Adipocyte (in vitro differentiated cells): ENCODE data around the gene MYO15B.

Source experiments
- DNase-seq: peaks from one replicate; pipeline ENCODE4 v3.0.0-alpha.2; 2015; ENCODE audit warnings: low read depth
- H3K27me3 ChIP-seq: replicated peaks from 2 replicates; pipeline ENCODE4 v1.7.0; 2013; ENCODE audit warnings: mild to moderate bottlenecking, low read length, moderate library complexity; ENCODE audit not compliant: control insufficient read depth, insufficient read depth
- H3K36me3 ChIP-seq: 2 replicates; pipeline ENCODE4 v1.7.0; 2013; ENCODE audit warnings: low read length, mild to moderate bottlenecking, moderate library complexity; ENCODE audit not compliant: control insufficient read depth, insufficient read depth, severe bottlenecking
- H3K4me1 ChIP-seq: 2 replicates; pipeline ENCODE4 v1.7.0; 2013; ENCODE audit warnings: mild to moderate bottlenecking, low read length, moderate library complexity; ENCODE audit not compliant: control insufficient read depth, insufficient read depth
- H3K4me3 ChIP-seq: 2 replicates; pipeline ENCODE4 v1.7.0; 2013; ENCODE audit warnings: mild to moderate bottlenecking, low read length, moderate library complexity
- H3K9ac ChIP-seq: 2 replicates; pipeline ENCODE4 v1.7.0; 2013; ENCODE audit warnings: mild to moderate bottlenecking, low read length, moderate library complexity
- H3K9me3 ChIP-seq: 2 replicates; pipeline ENCODE4 v1.7.0; 2013; ENCODE audit warnings: mild to moderate bottlenecking, low read length, moderate library complexity; ENCODE audit not compliant: control insufficient read depth

MYO15B gene

DNA sequence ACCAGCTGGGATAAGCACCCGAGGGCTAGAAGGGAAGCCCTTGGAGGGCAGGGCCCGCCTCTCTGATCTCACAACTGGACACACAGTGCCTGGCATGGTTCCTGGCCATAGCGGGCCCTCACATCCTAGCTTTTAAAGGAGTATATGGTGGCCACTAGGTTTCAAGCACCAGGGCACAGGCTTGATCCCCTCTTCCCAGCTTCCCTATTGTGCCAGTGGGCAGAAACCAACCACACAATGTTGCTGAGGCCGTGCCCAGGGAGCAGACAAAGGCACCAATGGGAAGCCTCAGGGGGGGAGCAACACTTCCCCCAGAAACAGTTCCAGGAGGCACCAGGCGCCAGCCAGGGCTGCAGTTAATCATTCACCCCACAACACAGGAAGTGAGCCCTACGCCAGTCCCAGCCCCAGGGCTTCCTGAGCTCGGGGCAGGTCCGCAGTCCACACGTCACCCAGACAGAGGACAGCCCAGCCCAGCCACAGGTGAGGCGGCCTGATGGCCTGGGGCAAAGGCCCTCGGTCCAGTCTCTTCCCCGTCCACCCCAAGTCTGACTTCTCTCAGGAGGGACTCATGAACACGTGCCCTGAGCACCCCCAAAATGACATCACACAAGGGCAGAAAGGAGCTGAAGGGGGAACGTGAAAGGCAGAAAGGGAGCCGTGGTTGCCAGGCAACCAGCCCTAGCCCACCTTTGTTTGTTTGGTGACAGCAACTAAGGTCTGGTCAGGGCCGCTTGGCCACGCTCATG is 58.5 kb downstream of the MYO15B start:
- H3K4me1 ChIP-seq: no peaks in the 10 kb centered on the region
- H3K36me3 ChIP-seq: peaks cover 18% of the 10 kb centered on the region
- no peaks in the 10 kb centered on the region for H3K9me3 ChIP-seq
- no peak overlapping the region for H3K9ac ChIP-seq
- no peak overlapping the region for H3K4me3 ChIP-seq
- no peak for DNase-seq
- no peaks in the 10 kb centered on the region for H3K27me3 ChIP-seq

DNA sequence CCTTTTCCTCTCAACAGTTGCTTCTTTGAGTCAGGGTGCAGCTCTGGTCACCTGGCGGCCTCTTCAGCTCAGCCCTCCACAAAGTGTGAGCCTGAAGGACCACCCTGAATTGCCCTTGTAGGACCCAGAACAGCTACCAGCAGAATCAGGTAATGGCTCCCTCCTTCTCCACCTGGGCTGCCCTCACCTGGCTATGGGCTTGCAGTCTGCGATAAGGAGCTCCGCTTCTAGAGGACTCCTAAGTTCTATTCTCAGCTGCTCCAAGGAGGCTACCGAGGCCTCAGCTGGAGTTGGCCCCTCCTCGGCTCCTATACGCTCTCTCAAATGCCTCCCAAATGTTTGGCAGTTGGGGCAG is 59.0 kb downstream of the MYO15B start:
- Histone ChIP-seq H3K36me3 (peaks cover 21% of the 10 kb centered on the region), H3K9ac (no peak overlapping the region), H3K4me1 (no peaks in the 10 kb centered on the region), H3K27me3 (no peaks in the 10 kb centered on the region), H3K9me3 (no peaks in the 10 kb centered on the region), H3K4me3 (no peak overlapping the region)
- no peak for DNase-seq

DNA sequence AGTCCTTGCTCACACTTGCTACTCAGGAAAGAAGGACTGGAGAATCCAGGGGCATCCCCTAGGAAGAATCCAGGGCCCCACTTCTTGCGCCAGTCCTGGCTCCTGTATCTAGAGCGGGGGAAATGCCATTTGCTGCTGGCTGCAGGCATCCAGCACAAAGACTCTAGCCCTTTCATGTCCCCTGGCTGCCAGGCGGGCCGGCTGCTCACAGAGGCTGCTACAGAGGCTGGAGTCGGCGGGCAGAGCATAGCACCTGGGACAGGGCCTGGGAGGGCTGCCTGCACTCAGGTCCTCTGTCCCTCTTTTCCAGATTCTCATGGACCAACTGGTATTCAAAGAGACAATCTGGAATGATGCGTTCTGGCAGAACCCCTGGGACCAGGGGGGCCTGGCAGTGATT is 59.5 kb downstream of the MYO15B start:
- H3K36me3 ChIP-seq: peaks cover 24% of the 10 kb centered on the region
- no peaks in the 10 kb centered on the region for H3K9me3 ChIP-seq
- H3K9ac ChIP-seq: no peak overlapping the region
- DNase-seq: no peak
- no peak overlapping the region for H3K4me3 ChIP-seq
- H3K27me3 ChIP-seq: no peaks in the 10 kb centered on the region
- no peaks in the 10 kb centered on the region for H3K4me1 ChIP-seq

DNA sequence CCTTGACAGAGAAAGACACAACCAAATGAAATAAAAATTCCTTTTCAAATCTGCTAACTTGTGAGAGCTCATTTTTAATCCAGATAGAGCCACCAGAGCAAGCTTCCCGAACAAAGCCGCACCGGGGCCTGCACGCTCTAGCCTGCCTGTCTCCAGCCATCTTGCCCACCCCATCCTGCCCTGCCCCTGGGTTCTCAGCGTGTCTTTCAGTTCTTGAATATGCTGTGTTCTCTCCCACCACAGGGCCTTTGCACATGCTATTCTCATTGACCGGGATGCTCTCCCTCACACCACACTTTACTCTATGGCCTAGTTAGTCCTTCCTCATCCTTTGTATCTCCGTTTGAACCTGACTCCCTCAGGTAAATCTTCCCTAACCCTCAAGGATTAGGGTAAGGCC is 60.3 kb downstream of the MYO15B start:
- Histone ChIP-seq H3K4me1 (no peaks in the 10 kb centered on the region), H3K36me3 (peaks cover 29% of the 10 kb centered on the region), H3K9ac (no peak overlapping the region), H3K27me3 (no peaks in the 10 kb centered on the region), H3K9me3 (no peaks in the 10 kb centered on the region), H3K4me3 (no peak overlapping the region)
- no peak for DNase-seq

DNA sequence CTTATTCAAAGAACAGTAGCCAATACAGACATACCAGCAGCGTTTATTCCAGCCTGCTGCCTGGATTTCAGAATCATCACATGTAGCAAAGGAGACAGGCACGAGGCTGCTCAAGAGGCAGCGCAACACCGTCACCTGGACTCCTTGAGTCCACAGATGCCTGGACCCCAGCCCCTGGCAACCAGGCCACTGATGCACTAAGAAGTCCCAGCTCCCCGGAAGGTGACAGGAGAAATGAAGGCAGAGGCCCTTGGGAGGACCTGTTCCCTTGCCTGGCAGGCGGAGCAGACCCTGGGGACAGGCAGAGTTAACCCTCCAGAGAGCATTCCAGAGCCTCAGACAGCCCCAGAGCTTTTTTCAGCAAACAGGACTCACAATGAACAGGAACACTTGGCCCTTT is 62.1 kb downstream of the MYO15B start:
- no peak overlapping the region for H3K9ac ChIP-seq
- no peaks in the 10 kb centered on the region for H3K27me3 ChIP-seq
- H3K4me3 ChIP-seq: no peak overlapping the region
- no peaks in the 10 kb centered on the region for H3K9me3 ChIP-seq
- DNase-seq: no peak
- H3K36me3 ChIP-seq: peaks cover 29% of the 10 kb centered on the region
- no peaks in the 10 kb centered on the region for H3K4me1 ChIP-seq

DNA sequence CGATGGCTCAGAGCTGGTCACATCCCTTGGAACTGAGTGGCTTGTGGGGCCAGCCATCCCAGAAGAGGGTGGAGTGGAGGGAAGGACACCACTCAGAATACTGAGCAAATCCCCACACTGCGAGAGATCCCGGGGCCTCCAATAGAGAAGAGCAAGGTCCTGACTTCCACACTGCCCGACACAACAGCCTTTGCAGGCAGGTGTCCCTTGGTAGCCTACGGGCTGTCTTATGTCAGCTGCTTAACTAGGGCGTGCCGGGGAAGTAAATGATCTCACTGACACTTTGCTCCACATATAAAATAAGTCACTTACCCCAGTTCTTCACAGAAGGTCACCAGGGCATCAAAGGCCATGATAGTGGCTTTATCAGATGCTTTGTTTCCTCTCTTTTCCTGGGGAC is 63.3 kb downstream of the MYO15B start:
- Histone ChIP-seq H3K4me1 (no peaks in the 10 kb centered on the region), H3K27me3 (no peaks in the 10 kb centered on the region), H3K4me3 (no peak overlapping the region), H3K9ac (no peak overlapping the region), H3K9me3 (no peaks in the 10 kb centered on the region), H3K36me3 (peaks cover 29% of the 10 kb centered on the region)
- no peak for DNase-seq

DNA sequence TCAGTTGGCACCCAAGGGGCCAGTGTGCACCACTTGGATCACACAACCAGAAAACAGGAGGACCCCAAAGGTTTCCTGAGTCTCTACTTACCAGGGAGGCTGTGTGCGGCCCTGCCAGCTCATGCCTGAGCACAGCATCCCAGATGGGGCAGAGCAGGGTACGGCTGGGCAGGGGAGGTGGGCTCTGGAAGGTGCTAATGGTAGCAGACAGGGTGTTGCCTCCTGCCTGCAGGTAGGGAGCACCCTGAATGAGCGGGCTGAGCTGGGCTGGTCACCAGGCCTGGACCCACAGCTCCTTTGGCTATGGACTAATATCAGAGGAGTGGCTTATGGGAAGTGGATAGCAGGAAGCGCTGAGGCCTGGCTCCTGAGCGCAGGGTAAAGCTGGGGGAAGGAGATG is 64.7 kb downstream of the MYO15B start:
- no peak for DNase-seq
- H3K4me3 ChIP-seq: no peak overlapping the region
- H3K9me3 ChIP-seq: no peaks in the 10 kb centered on the region
- H3K9ac ChIP-seq: no peak overlapping the region
- H3K4me1 ChIP-seq: no peaks in the 10 kb centered on the region
- H3K36me3 ChIP-seq: peaks cover 33% of the 10 kb centered on the region
- no peaks in the 10 kb centered on the region for H3K27me3 ChIP-seq

DNA sequence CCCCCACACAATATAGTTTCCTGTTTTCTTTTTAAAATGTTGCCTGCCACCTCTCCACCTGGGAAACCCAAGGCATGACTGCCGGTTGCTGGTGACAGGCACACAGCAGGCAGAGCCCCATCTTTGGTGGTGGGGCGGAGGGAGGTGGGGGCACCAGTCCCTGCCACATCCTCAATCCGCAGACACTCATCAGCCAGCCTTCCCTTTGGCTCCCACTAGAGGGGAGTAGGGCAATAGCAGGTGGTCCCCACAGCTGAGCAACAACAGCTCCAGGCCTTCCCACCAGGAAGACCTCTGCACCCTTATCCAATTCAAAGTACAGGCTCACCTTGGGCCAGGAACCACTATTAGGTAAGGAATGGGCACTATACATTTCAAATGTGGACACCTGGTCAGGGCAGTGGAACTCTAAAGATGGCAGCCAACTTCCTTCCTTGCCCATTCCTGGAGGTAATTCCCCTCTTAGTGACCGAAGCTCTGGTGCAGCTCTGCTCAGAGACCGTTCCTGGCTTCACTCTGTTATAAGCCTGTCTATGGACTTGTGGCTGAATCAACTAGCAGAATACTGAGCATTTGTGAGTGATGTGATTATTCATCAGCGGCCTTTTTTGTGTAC is 65.4 kb downstream of the MYO15B start:
- no peak overlapping the region for H3K4me3 ChIP-seq
- H3K9ac ChIP-seq: no peak overlapping the region
- peaks cover 31% of the 10 kb centered on the region for H3K36me3 ChIP-seq
- peak; percentile 55 for DNase-seq
- no peaks in the 10 kb centered on the region for H3K4me1 ChIP-seq
- no peaks in the 10 kb centered on the region for H3K27me3 ChIP-seq
- no peaks in the 10 kb centered on the region for H3K9me3 ChIP-seq

DNA sequence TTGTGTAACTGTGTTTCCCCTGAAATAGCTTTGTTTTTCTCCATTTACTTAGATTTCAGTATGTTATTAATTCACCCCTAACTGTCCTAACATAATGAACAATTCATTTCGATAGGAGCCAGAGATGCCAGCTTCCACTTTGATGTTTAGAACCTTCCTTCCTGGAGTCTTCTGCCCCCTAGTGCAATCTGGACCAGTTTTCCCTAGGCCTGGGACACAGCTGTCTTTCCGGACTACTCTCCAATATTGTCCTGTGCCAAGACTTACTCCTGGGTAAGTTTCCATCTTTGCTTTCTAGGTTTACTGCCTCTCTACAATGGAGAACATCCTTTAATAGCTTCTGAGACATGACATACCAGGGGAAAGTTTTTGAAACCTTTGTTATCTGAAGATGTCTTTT is 66.6 kb downstream of the MYO15B start:
- no peaks in the 10 kb centered on the region for H3K9me3 ChIP-seq
- no peak for DNase-seq
- H3K4me3 ChIP-seq: no peak overlapping the region
- H3K27me3 ChIP-seq: no peaks in the 10 kb centered on the region
- H3K9ac ChIP-seq: no peak overlapping the region
- no peaks in the 10 kb centered on the region for H3K4me1 ChIP-seq
- peaks cover 32% of the 10 kb centered on the region for H3K36me3 ChIP-seq

DNA sequence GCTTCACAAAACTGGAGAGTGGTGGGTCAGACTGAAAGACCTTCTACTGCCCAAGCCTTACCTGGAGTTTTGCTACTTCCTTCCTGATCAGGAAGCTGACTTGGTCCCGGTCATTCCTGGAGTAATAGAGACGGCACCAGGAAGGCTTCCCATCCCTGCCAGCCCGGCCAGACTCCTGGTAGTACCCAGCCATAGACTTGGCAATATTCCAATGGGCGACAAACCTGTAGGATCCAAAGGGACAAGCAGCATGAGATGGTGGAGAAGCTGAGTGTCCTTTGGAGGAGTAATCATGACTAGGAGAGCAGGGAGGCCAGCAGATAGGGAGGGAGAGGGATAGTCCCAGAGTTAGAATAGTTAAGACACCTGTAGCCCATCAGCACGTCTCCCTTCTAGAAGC is 70.6 kb downstream of the MYO15B start:
- Histone ChIP-seq H3K36me3 (peaks cover 37% of the 10 kb centered on the region), H3K9me3 (no peaks in the 10 kb centered on the region), H3K4me1 (no peaks in the 10 kb centered on the region), H3K9ac (no peak overlapping the region), H3K27me3 (no peaks in the 10 kb centered on the region), H3K4me3 (no peak overlapping the region)
- DNase-seq: no peak

DNA sequence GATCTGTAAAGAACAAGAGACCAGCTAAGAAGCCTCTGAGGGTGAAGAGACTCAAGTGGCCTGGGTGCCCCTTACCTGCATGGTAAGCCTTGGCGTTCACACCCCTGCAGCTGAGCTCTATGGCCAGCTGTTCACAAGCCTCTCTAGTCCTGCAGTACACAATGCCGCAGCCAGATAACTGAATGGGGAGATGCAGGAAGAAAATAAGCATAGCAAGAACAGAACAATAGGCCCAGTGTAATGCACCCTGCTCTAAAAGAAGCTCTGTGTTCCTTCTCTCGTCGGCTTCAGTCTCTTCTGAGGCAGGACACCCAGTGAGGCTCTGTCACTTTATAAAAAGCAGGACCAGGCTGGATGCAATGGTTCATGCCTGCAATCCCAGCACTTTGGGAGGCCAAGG is 73.9 kb downstream of the MYO15B start:
- Histone ChIP-seq H3K36me3 (peaks cover 37% of the 10 kb centered on the region), H3K27me3 (no peaks in the 10 kb centered on the region), H3K4me3 (no peak overlapping the region), H3K9me3 (no peaks in the 10 kb centered on the region), H3K9ac (no peak overlapping the region), H3K4me1 (peaks cover 10% of the 10 kb centered on the region)
- DNase-seq: no peak

DNA sequence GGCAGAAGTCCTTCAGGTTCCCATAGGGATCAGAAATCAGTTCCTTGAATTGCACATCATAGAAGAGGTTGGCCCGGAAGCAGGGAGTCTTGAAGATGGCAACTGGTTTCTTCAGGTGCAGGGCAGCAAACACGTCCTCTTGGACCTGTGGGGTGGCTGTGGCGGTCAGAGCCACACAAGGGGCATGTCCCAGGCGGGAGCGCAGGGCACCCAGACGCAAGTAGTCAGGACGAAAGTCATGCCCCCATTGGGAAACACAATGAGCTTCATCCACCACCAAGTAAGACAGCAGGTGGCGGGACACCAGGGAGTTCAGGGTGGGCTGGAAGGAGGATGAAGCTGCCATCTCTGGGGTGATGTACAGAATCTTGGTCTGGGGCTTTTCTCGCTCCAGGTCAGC is 74.9 kb downstream of the MYO15B start:
- Histone ChIP-seq H3K9me3 (no peaks in the 10 kb centered on the region), H3K36me3 (peaks cover 33% of the 10 kb centered on the region), H3K4me3 (no peak overlapping the region), H3K9ac (no peak overlapping the region), H3K4me1 (peaks cover 10% of the 10 kb centered on the region), H3K27me3 (no peaks in the 10 kb centered on the region)
- DNase-seq: no peak
